GM10248 (cell line): Measurements from ENCODE around the gene ALG14.
"Not testable (repeated sequence)": the region's sequence is repeated elsewhere in the genome, so short reads cannot be mapped to it uniquely, and the experiment has no call there.

Source experiments
- CTCF ChIA-PET: fragments of 300-600 bp; sonication (Branson Sonifier 250); formaldehyde crosslinking; extraction: SDS; loops from one replicate; lab custom pipeline; 2021; ENCODE audit warnings: antibody characterized with exemption; lab: Yijun Ruan, JAX
- POLR2A ChIA-PET: fragments of 350-650 bp; sonication (Branson Sonifier 250); formaldehyde crosslinking; extraction: SDS; loops from one replicate; lab custom pipeline; 2020; ENCODE audit warnings: antibody characterized with exemption; lab: Yijun Ruan, JAX
- DNase-seq: peaks from one replicate; pipeline ENCODE4 v3.0.0; 2012; ENCODE audit errors: extremely low spot score
- CTCF ChIP-seq: IDR thresholded peaks from 2 replicates; pipeline ENCODE4 v1.5.1; 2012; ENCODE audit warnings: mild to moderate bottlenecking, low read depth; ENCODE audit errors: extremely low read depth, missing control alignments, control extremely low read depth

ALG14 gene

GRCh38 chr1:95021119-95021518, 51.6 kb downstream of the ALG14 start:
- DNase-seq: no peak
- ChIA-PET POLR2A (no interaction called here), CTCF (interaction anchor here (0.7 to 3.5 kb wide), 2 partner anchors 21 to 167 kb away, joined by 3 to 17 read pairs; no protein-coding TSS in a partner anchor)
- no peak for TF ChIP-seq CTCF

- POLR2A ChIA-PET, DNase-seq: not testable (repeated sequence)
- CTCF ChIA-PET: interaction anchor here (0.8 kb wide), 1 partner anchor 71 kb away, joined by 3 read pairs; no protein-coding TSS in a partner anchor
These were observed 53.3 kb downstream of the ALG14 start for GRCh38 chr1:95019466-95019865.

- ChIA-PET CTCF (interaction anchor here (0.8 to 1.6 kb wide), 6 partner anchors 9 to 165 kb away, joined by 3 to 5 read pairs (median 4); no protein-coding TSS in a partner anchor), POLR2A (no interaction called here)
- no peak for TF ChIP-seq CTCF
- no peak for DNase-seq
These were observed 54.0 kb downstream of the ALG14 start for GRCh38 chr1:95018602-95019369.

- ChIA-PET POLR2A (no interaction called here), CTCF (interaction anchor here (1.1 to 1.6 kb wide), 5 partner anchors 8 to 164 kb away, joined by 3 to 5 read pairs (median 4); no protein-coding TSS in a partner anchor)
- no peak for TF ChIP-seq CTCF
- no peak for DNase-seq
These were observed 55.0 kb downstream of the ALG14 start for GRCh38 chr1:95017775-95018174.

- ChIA-PET POLR2A (no interaction called here), CTCF (interaction anchor here (3.6 kb wide), 1 partner anchor 29 kb away, joined by 12 read pairs; no protein-coding TSS in a partner anchor)
- no peak for TF ChIP-seq CTCF
- no peak for DNase-seq
These were observed 57.7 kb downstream of the ALG14 start for GRCh38 chr1:95015076-95015475.

GRCh38 chr1:95013950-95014574, 58.7 kb downstream of the ALG14 start:
- TF ChIP-seq CTCF: no peak
- POLR2A ChIA-PET: no interaction called here
- CTCF ChIA-PET: interaction anchor here (0.7 to 3.6 kb wide), 3 partner anchors 19 to 159 kb away, joined by 3 to 12 read pairs (median 3); no protein-coding TSS in a partner anchor
- DNase-seq: no peak
